Effector memory CD8-positive, alpha-beta T cell (primary cell): ENCODE data around the gene ADISSP.

ENCODE experiments used
- ATAC-seq: fragments of 150-1000 bp; cut with Tn5 transposase; replicated peaks from 2 replicates; pipeline ENCODE4 v1.10.0; 2021; ENCODE audit warnings: mild to moderate bottlenecking, moderate library complexity
- DNase-seq, 3 experiments: peaks; one replicate each; pipeline ENCODE4 v3.0.0; 2021
- H3K27ac Mint-ChIP-seq, 2 donors: one replicate each; pipeline ENCODE4 v1.8.0; 2022; ENCODE audit warnings: mild to moderate bottlenecking in 2 of 2, mixed read lengths in 2 of 2, moderate library complexity in 2 of 2
- H3K27me3 Mint-ChIP-seq, 2 donors: one replicate each; pipeline ENCODE4 v1.8.0; 2022; ENCODE audit warnings: mixed read lengths in 2 of 2
- H3K36me3 Mint-ChIP-seq: one replicate; pipeline ENCODE4 v1.8.0; 2022; ENCODE audit warnings: mild to moderate bottlenecking, moderate library complexity, mixed read lengths; ENCODE audit not compliant: insufficient read depth
- H3K4me1 Mint-ChIP-seq, 2 donors: one replicate each; pipeline ENCODE4 v1.8.0; 2022; ENCODE audit warnings: low read depth in 2 of 2, mixed read lengths in 2 of 2
- H3K4me3 Mint-ChIP-seq, 2 donors: one replicate each; pipeline ENCODE4 v1.8.0; 2022; ENCODE audit warnings: mild to moderate bottlenecking in 2 of 2, mixed read lengths in 2 of 2, moderate library complexity in 2 of 2
- H3K9me3 Mint-ChIP-seq, 2 donors: one replicate each; pipeline ENCODE4 v1.8.0; 2022; ENCODE audit warnings: mixed read lengths in 2 of 2

ADISSP gene

DNA sequence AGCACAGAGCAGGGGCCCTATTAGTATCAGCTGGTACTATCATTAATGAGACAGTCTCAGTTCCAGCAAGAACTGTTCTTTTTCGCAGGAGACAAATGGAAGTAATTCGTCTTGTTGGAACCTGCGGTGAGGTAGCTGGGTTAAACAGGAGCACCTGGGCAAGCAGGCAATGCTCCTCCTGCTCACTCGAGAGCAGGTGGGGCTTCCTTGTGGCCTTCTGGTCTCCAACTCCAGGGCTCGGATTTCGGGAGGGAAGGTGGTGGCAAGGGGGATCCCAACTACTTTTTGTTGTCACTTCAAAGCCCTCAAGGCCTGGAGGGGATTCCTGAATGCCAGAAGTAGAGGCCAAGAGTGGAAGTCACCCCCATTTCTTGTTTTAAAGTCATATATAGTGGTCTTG lies 15.0 kb upstream of the ADISSP start:
- H3K9me3 Mint-ChIP-seq = no peaks in the 10 kb centered on the region
- ATAC-seq = no peak
- peaks cover 39 to 49% of the 10 kb centered on the region in 2 donors for H3K4me1 Mint-ChIP-seq
- no peak for DNase-seq
- no peak overlapping the region for H3K4me3 Mint-ChIP-seq
- no peaks in the 10 kb centered on the region for H3K27me3 Mint-ChIP-seq
- H3K27ac Mint-ChIP-seq = peak overlapping the region; percentile 72 to 87
- peaks cover 14% of the 10 kb centered on the region for H3K36me3 Mint-ChIP-seq

- peak; percentile 32 for ATAC-seq
- Mint-ChIP-seq H3K27me3 (no peaks in the 10 kb centered on the region), H3K4me3 (peak within 1 kb of the TSS; percentile 69 to 71), H3K36me3 (peaks cover 14% of the 10 kb centered on the region), H3K27ac (peak within 1 kb of the TSS; percentile 72 to 87), H3K9me3 (no peaks in the 10 kb centered on the region), H3K4me1 (peaks cover 45 to 52% of the 10 kb centered on the region in 2 donors)
- peak in 1 of 3 experiments; percentile 28 for DNase-seq
Measured at GRCh38 chr20:3781153-3781910, 13.8 kb upstream of the ADISSP start, which contains the start of gene SPEF1. Gene SPEF1, minus strand, starts transcription at chr20:3781448. Its CDS starts 161 bp downstream, at chr20:3781287.

DNA sequence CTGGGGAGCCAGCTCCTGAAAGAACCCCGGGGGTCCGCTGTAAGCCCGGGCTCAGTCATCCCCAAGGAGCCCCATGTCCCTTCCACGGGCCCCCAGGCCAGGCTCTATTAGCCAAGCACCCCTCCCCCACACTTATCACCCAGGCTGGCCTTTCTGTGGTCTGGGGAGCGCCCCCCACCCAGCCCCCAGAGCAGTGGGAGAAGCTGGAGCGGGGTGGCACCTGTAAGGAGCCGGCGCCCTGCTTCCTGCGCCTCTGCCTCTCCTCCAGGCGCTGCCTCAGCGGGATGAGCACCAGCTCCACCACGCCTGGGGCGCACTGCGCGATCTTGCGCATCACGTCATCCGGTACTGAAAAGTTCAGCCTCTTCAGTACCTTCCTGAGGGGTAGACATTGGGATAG lies 11.4 kb upstream of the ADISSP start:
- H3K4me3 Mint-ChIP-seq = peak overlapping the region; percentile 83 to 86
- H3K4me1 Mint-ChIP-seq = peaks cover 36 to 43% of the 10 kb centered on the region in 2 donors
- H3K9me3 Mint-ChIP-seq = no peaks in the 10 kb centered on the region
- no peaks in the 10 kb centered on the region for H3K27me3 Mint-ChIP-seq
- DNase-seq = no peak
- H3K27ac Mint-ChIP-seq = no peak overlapping the region
- no peak for ATAC-seq
- H3K36me3 Mint-ChIP-seq = no peaks in the 10 kb centered on the region

DNA sequence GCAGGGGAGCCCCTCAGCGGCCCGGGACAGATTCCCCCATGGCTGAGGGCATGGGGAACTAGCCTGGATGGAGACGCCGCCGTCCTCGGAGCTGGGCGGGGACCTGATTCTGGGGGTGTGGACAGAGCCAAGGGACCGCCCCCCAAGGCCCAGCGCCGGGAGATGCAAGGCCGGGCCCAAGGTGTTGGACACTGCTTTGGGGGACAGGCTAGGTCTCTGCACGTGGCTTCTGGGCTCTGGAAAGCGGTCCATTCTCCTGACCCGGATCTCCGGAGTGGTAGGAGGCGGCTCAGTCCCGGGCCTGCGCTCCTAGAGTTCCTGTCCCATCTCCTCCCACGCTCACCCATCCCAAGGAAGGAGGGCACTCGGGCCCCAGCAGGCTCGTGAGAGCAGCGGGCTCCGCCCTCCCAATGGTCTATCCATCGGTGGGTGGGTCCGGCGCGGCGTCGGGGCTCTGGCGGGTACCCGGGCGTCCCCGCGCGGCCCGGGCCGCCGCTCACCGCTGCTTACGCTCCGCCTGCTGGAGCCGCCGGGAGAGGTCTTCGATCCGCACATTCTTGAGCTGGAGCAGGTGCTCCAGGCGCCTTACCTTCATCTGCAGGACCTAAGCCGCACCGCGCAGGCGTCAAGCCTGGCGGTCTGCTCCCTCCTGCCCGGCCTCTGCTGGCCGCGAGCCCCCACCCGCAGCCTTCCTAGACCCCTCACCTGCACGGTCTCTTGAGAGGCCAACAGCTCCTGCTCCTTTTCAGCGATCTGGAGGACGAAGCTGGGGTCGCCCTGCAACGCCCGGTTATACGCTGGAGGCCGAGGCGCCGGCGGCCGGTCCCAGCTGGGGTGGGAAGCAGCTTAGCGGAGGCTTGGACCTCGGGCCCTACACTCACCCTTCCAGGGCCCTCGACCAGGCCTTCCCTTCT lies 10.4 kb upstream of the ADISSP start:
- Mint-ChIP-seq H3K36me3 (no peaks in the 10 kb centered on the region), H3K4me1 (peaks cover 30 to 37% of the 10 kb centered on the region in 2 donors), H3K4me3 (peak overlapping the region; percentile 83 to 86), H3K9me3 (no peaks in the 10 kb centered on the region), H3K27me3 (no peaks in the 10 kb centered on the region), H3K27ac (peak overlapping the region in 1 of 2 donors; percentile 42)
- ATAC-seq (peak; percentile 75), DNase-seq (peak in 2 of 3 experiments; percentile 31 to 36)

DNA sequence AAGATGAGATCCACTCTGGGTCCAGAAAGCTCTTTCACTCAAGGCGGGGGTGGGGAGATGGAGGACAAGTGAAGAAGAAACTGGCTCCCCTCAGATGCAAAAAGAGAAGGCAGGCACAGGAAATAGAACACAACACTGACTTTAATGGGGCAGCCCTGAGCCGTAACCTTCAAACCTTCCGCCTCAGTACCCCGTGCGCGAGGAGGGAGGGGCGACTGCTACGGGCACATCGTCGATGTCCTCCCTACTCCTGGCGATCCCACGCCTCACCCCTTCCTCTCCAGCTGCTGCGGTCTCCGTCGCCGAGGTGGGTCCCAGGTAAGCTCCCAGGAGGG lies 9.8 kb upstream of the ADISSP start:
- Mint-ChIP-seq H3K27me3 (peaks cover 0 to 5% of the 10 kb centered on the region in 2 donors), H3K9me3 (no peaks in the 10 kb centered on the region), H3K4me3 (peak overlapping the region; percentile 83 to 86), H3K4me1 (peaks cover 30 to 37% of the 10 kb centered on the region in 2 donors), H3K27ac (peak overlapping the region in 1 of 2 donors; percentile 42), H3K36me3 (no peaks in the 10 kb centered on the region)
- DNase-seq = no peak
- ATAC-seq = peak; percentile 62

- Mint-ChIP-seq H3K27ac (no peak overlapping the region), H3K4me1 (peaks cover 17 to 21% of the 10 kb centered on the region in 2 donors), H3K36me3 (no peaks in the 10 kb centered on the region), H3K9me3 (no peaks in the 10 kb centered on the region), H3K4me3 (no peak overlapping the region), H3K27me3 (peaks cover 0 to 8% of the 10 kb centered on the region in 2 donors)
- no peak for ATAC-seq
- no peak for DNase-seq
Measured at GRCh38 chr20:3775457-3776108, 8.0 kb upstream of the ADISSP start.

DNA sequence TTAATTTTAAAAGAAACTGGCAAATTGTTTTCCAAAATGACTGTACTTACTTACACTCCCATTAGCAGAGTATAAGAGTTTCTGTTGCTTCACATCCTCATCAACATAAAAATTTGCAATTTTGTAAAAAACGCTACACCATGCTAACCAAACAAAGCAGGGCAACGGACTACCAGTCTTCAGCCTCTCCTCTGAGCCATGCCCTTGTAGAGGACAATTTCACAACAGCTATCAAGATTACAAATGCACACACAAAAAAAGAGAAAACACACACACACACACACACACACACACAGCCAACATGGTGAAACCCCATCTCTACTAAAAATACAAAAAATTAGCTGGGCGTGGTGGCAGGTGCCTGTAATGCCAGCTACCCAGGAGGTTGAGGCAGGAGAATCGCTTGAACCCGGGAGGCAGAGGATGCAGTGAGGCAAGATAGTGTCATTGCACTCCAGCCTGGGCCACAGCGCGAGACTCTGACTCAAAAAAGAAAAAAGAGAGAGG lies 4.1 kb upstream of the ADISSP start:
- Mint-ChIP-seq H3K27ac (peak overlapping the region in 1 of 2 donors; percentile 22), H3K9me3 (no peaks in the 10 kb centered on the region), H3K4me3 (no peak overlapping the region), H3K4me1 (peaks cover 14 to 17% of the 10 kb centered on the region in 2 donors), H3K36me3 (peaks cover 22% of the 10 kb centered on the region), H3K27me3 (peaks cover 0 to 8% of the 10 kb centered on the region in 2 donors)
- no peak for ATAC-seq
- no peak for DNase-seq

- peak overlapping the region; percentile 89 to 90 for H3K4me3 Mint-ChIP-seq
- H3K4me1 Mint-ChIP-seq = peaks cover 14 to 26% of the 10 kb centered on the region in 2 donors
- no peaks in the 10 kb centered on the region for H3K9me3 Mint-ChIP-seq
- DNase-seq = peak; percentile 83
- peak; percentile 70 for ATAC-seq
- H3K36me3 Mint-ChIP-seq = peaks cover 24% of the 10 kb centered on the region
- H3K27me3 Mint-ChIP-seq = peaks cover 0 to 8% of the 10 kb centered on the region in 2 donors
- peak overlapping the region; percentile 93 to 96 for H3K27ac Mint-ChIP-seq
Measured at GRCh38 chr20:3768342-3769130, 983 bp upstream of the ADISSP start.

GRCh38 chr20:3767110-3767426 lies 485 bp downstream of the ADISSP start:
- peaks cover 14 to 26% of the 10 kb centered on the region in 2 donors for H3K4me1 Mint-ChIP-seq
- peaks cover 0 to under 1% of the 10 kb centered on the region in 2 donors for H3K27me3 Mint-ChIP-seq
- no peaks in the 10 kb centered on the region for H3K9me3 Mint-ChIP-seq
- ATAC-seq (no peak), DNase-seq (no peak)
- peak overlapping the region; percentile 35 to 96 for H3K27ac Mint-ChIP-seq
- H3K4me3 Mint-ChIP-seq = peak overlapping the region; percentile 89 to 90
- peaks cover 24% of the 10 kb centered on the region for H3K36me3 Mint-ChIP-seq

DNA sequence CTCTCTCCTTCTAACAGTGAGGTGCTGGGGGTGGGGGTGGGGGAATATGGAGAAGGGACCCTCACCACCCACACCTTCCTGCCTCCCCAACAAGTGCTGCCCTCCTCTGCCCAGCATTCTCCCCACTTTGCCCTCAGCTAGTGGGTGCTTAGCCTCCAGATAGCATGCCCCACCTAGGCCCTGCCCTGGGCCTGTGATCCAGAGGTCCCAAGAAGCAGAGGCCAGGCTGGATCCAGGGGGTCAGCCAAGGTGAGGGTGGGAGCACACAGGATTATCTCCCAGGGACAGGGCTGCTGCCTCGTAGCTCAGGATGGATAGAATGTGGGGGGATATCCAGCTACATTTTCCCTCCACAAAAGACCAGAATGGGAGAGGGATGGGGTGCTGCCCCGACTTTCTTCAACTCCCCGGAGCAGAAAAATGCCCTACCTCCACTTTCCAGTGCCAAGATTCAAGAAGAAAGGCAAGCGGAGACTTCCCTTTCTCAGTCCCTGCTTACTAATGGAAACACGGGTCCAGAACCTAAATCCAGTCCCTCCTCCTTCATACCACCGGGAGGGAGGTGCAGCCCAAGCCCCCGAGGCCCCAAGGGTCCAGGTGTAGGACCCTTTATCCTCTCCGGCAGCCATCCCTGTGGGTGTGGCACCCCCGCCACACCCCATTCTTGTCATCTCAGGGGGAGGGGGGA lies 987 bp downstream of the ADISSP start:
- H3K4me1 Mint-ChIP-seq = peaks cover 14 to 26% of the 10 kb centered on the region in 2 donors
- no peaks in the 10 kb centered on the region for H3K27me3 Mint-ChIP-seq
- H3K9me3 Mint-ChIP-seq = no peaks in the 10 kb centered on the region
- H3K4me3 Mint-ChIP-seq = peak overlapping the region; percentile 89 to 90
- H3K27ac Mint-ChIP-seq = peak overlapping the region; percentile 35 to 96
- ATAC-seq (no peak), DNase-seq (no peak)
- H3K36me3 Mint-ChIP-seq = peaks cover 24% of the 10 kb centered on the region

DNA sequence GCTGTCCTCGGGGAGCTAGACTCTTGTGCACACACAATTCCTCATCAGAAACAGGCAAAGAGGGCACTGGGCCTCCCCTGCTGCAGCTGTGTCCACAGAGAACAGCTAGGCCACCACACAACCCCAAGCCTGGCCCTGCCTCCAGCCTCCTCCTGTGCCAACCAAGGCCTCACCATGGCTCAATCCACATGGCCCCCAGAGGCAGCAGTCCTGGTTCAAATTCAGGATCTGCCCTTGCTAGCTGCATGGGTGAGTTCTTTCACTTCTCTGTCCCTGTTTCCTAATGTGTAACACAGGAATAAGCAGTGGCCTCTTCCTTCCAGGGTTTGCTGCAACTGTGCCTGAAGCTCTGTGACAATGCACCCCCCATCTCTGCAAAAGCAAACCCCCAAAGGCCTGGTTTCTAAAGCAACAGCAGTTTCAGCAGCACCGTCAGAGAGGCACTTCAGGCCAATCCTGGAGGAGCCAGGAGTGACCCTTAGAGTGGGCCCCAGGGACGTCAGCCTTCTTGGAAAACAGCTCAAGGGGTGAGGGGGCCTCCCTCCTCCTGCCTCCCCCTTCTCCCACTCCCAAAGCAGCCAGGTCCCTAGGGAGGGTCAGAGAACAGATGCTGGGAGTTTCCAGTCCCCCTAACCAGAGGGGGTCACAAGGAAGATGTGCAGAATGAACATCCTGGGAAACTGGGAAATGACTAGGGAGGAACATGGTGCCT lies 2.2 kb downstream of the ADISSP start:
- H3K36me3 Mint-ChIP-seq = peaks cover 24% of the 10 kb centered on the region
- H3K27me3 Mint-ChIP-seq = no peaks in the 10 kb centered on the region
- no peaks in the 10 kb centered on the region for H3K9me3 Mint-ChIP-seq
- peak overlapping the region in 1 of 2 donors; percentile 46 for H3K4me3 Mint-ChIP-seq
- peaks cover 14 to 28% of the 10 kb centered on the region in 2 donors for H3K4me1 Mint-ChIP-seq
- DNase-seq (no peak), ATAC-seq (no peak)
- H3K27ac Mint-ChIP-seq = no peak overlapping the region

DNA sequence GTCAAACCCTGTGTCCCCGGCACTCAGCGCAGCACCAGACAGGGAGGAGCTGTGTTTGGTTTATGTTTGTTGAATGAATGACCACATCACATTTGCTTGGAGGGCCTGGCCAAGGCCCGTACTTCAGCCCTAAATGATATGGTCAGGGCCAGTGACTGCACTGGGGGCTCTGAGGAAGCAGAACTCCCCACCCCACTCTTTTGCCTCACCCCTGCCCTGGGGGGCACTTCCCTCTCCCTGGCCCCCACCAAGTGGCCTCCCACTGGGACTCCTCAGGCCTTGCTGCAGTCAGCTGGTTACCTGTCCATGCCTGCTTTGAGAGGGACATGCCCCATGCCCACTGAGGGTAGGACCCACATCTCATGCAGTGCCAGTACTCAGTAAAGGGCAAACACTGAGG lies 2.9 kb downstream of the ADISSP start:
- Mint-ChIP-seq H3K27ac (no peak overlapping the region), H3K4me1 (peaks cover 17 to 31% of the 10 kb centered on the region in 2 donors), H3K27me3 (no peaks in the 10 kb centered on the region), H3K4me3 (no peak overlapping the region), H3K36me3 (peaks cover 24% of the 10 kb centered on the region), H3K9me3 (no peaks in the 10 kb centered on the region)
- DNase-seq (no peak), ATAC-seq (no peak)
